ENCODE results near the gene PTPN1.

DNA sequence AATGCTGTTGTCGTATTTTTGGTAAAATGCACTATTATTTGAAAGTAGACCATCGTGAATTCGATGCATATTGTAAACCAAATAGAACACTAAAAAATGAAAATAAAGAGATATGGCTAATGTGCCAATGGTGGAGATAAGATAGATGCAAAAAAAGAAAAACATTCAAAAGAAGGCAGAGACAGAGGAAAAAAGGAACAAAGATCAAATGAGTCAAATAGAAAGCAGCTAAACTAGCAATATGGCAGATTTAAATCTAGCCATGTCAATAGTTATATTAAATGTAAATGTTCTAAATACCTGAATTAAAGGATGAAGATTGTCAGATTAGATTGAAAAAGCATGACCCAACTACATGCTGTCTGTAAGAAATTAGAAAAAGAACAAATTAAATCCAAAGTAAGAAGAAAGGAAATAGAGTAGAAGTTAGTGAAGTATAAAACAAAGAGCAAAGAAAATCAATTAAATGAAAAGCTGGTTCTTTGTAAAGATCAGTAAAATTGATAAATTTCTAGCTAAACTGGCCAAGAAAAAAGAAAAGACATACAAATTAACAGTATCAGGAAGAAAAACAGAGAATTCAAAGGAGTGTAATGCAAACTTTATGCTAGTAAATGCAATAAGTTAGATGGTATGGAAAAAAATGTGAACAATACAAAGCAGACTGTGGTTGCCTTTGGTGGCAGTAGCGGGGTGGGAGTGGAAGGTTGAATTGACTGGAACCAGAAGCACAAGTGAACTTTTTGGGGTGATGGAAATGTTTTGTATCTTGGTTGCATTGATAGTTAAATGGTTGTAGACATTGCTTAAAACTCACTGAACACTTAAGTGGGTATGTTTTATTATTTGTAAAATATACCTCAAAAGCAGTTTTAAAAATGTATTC is 44.8 kb downstream of the PTPN1 start:
- TF ChIP-seq, protein P1, sequence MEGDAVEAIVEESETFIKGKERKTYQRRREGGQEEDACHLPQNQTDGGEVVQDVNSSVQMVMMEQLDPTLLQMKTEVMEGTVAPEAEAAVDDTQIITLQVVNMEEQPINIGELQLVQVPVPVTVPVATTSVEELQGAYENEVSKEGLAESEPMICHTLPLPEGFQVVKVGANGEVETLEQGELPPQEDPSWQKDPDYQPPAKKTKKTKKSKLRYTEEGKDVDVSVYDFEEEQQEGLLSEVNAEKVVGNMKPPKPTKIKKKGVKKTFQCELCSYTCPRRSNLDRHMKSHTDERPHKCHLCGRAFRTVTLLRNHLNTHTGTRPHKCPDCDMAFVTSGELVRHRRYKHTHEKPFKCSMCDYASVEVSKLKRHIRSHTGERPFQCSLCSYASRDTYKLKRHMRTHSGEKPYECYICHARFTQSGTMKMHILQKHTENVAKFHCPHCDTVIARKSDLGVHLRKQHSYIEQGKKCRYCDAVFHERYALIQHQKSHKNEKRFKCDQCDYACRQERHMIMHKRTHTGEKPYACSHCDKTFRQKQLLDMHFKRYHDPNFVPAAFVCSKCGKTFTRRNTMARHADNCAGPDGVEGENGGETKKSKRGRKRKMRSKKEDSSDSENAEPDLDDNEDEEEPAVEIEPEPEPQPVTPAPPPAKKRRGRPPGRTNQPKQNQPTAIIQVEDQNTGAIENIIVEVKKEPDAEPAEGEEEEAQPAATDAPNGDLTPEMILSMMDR (IDR thresholded peaks at IDR 0.05) = no peak
- TF ChIP-seq ZFX (IDR thresholded peaks at IDR 0.05; ENCODE audit: borderline replicate concordance) = no peak

Measured in 22Rv1 (cell line).